H9 (cell line): ENCODE measurements around the gene CREB3L2. TPM values are rescaled to one million over a fixed set of nuclear protein-coding genes. Genes with fewer than 3 reads are reported as not detected.

Experiments
- DNase-seq: peaks from one replicate; pipeline ENCODE4 v3.0.0-alpha.2; 2017
- H2AFZ ChIP-seq: one replicate; pipeline ENCODE4 v1.6.1; 2013; ENCODE audit warnings: mild to moderate bottlenecking, low read length, control low read depth, moderate library complexity
- H2AK5ac ChIP-seq: 2 replicates; pipeline ENCODE4 v1.6.1; 2013; ENCODE audit warnings: low read length, control low read depth, mixed read lengths; ENCODE audit not compliant: insufficient read length
- H2BK120ac ChIP-seq: one replicate; pipeline ENCODE4 v1.6.1; 2013; ENCODE audit warnings: low read depth, mild to moderate bottlenecking, low read length, control low read depth, inconsistent platforms; ENCODE audit not compliant: poor library complexity, severe bottlenecking
- H2BK12ac ChIP-seq: 2 replicates; pipeline ENCODE4 v1.6.1; 2013; ENCODE audit warnings: low read length, control low read depth, mixed read lengths, low read depth; ENCODE audit not compliant: insufficient read length
- H2BK15ac ChIP-seq: 2 replicates; pipeline ENCODE4 v1.6.1; 2013; ENCODE audit warnings: low read depth, low read length, control low read depth
- H2BK20ac ChIP-seq: one replicate; pipeline ENCODE4 v1.6.1; 2013; ENCODE audit warnings: low read depth, mild to moderate bottlenecking, low read length, control low read depth, inconsistent platforms; ENCODE audit not compliant: poor library complexity, severe bottlenecking
- H2BK5ac ChIP-seq: 2 replicates; pipeline ENCODE4 v1.6.1; 2013; ENCODE audit warnings: low read length, control low read depth, mixed read lengths; ENCODE audit not compliant: insufficient read length
- H3K14ac ChIP-seq: 2 replicates; pipeline ENCODE4 v1.6.1; 2013; ENCODE audit warnings: low read length, control low read depth; ENCODE audit not compliant: insufficient read depth
- H3K18ac ChIP-seq: 2 replicates; pipeline ENCODE4 v1.6.1; 2013; ENCODE audit warnings: low read depth, mild to moderate bottlenecking, mixed read lengths, low read length, control low read depth; ENCODE audit not compliant: insufficient read length
- H3K23ac ChIP-seq: 2 replicates; pipeline ENCODE4 v1.6.1; 2013; ENCODE audit warnings: low read length, control low read depth, mixed read lengths, low read depth; ENCODE audit not compliant: insufficient read length
- H3K23me2 ChIP-seq: 2 replicates; pipeline ENCODE4 v1.6.1; 2013; ENCODE audit warnings: low read depth, mild to moderate bottlenecking, mixed read lengths, low read length, control low read depth; ENCODE audit not compliant: insufficient read length, poor library complexity, severe bottlenecking
- H3K27ac ChIP-seq: 2 replicates; pipeline ENCODE4 v1.5.1; 2013; ENCODE audit warnings: low read length, control low read depth, mixed read lengths, low read depth; ENCODE audit not compliant: insufficient read length
- H3K27me3 ChIP-seq: 2 replicates; pipeline ENCODE4 v1.6.1; 2013; ENCODE audit warnings: low read length, control low read depth, inconsistent platforms; ENCODE audit not compliant: insufficient read depth
- H3K4ac ChIP-seq: 2 replicates; pipeline ENCODE4 v1.6.1; 2013; ENCODE audit warnings: low read depth, mild to moderate bottlenecking, control low read depth, inconsistent platforms, low read length, moderate library complexity
- H3K4me1 ChIP-seq: 2 replicates; pipeline ENCODE4 v1.6.1; 2013; ENCODE audit warnings: low read length, control low read depth, inconsistent platforms; ENCODE audit not compliant: insufficient read depth
- H3K4me2 ChIP-seq: 2 replicates; pipeline ENCODE4 v1.6.1; 2013; ENCODE audit warnings: low read length, control low read depth, mixed read lengths; ENCODE audit not compliant: insufficient read length, insufficient read depth
- H3K56ac ChIP-seq: 2 replicates; pipeline ENCODE4 v1.6.1; 2013; ENCODE audit warnings: low read depth, mild to moderate bottlenecking, mixed read lengths, low read length, control low read depth; ENCODE audit not compliant: insufficient read length
- H3K79me1 ChIP-seq: 2 replicates; pipeline ENCODE4 v1.6.1; 2013; ENCODE audit warnings: low read depth, mild to moderate bottlenecking, moderate library complexity, low read length, control low read depth, inconsistent platforms; ENCODE audit not compliant: insufficient read depth, poor library complexity, severe bottlenecking
- H3K79me2 ChIP-seq: 2 replicates; pipeline ENCODE4 v1.6.1; 2013; ENCODE audit warnings: low read length, control low read depth, inconsistent platforms; ENCODE audit not compliant: insufficient read depth
- H3K9ac ChIP-seq: 2 replicates; pipeline ENCODE4 v1.6.1; 2013; ENCODE audit warnings: low read length, control low read depth, mixed read lengths; ENCODE audit not compliant: insufficient read length; ENCODE audit errors: extremely low read depth
- H3K9me3 ChIP-seq: one replicate; pipeline ENCODE4 v1.6.1; 2013; ENCODE audit warnings: low read depth, low read length, inconsistent platforms; ENCODE audit not compliant: control insufficient read depth
- H3T11ph ChIP-seq: one replicate; pipeline ENCODE4 v1.6.1; 2013; ENCODE audit warnings: mild to moderate bottlenecking, low read length, control low read depth, inconsistent platforms
- H4K20me1 ChIP-seq: one replicate; pipeline ENCODE4 v1.6.1; 2013; ENCODE audit not compliant: control insufficient read depth, insufficient read length, insufficient read depth
- H4K5ac ChIP-seq: 2 replicates; pipeline ENCODE4 v1.6.1; 2013; ENCODE audit warnings: low read depth, mild to moderate bottlenecking, mixed read lengths, low read length, control low read depth; ENCODE audit not compliant: insufficient read length
- H4K8ac ChIP-seq: replicated peaks from 2 replicates; pipeline ENCODE4 v1.6.1; 2013; ENCODE audit warnings: low read length, control low read depth, mixed read lengths, low read depth; ENCODE audit not compliant: insufficient read length
- H4K91ac ChIP-seq: 2 replicates; pipeline ENCODE4 v1.6.1; 2013; ENCODE audit warnings: low read depth, mild to moderate bottlenecking, moderate library complexity, mixed read lengths, low read length, control low read depth; ENCODE audit not compliant: insufficient read length
- H3K27ac Mint-ChIP-seq, 3 experiments: 2 replicates in 2 of 3; 3 replicates in 1 of 3; pipeline ENCODE4 v1.8.0; 2020 to 2021; ENCODE audit warnings: mixed read lengths in 3 of 3, mild to moderate bottlenecking in 1 of 3, moderate library complexity in 1 of 3
- H3K27me3 Mint-ChIP-seq: 2 replicates; pipeline ENCODE4 v1.8.0; 2021; ENCODE audit warnings: low read depth, mild to moderate bottlenecking, moderate library complexity, mixed read lengths
- H3K36me3 Mint-ChIP-seq, 3 experiments: 2 replicates in 2 of 3; 3 replicates in 1 of 3; pipeline ENCODE4 v1.8.0; 2020 to 2021; ENCODE audit warnings: low read depth in 3 of 3, mixed read lengths in 3 of 3; ENCODE audit not compliant: insufficient read depth in 1 of 3
- H3K4me1 Mint-ChIP-seq, 2 experiments: 2 replicates each; pipeline ENCODE4 v1.8.0; 2020; ENCODE audit warnings: mixed read lengths in 2 of 2
- H3K4me3 Mint-ChIP-seq, 2 experiments: 2 replicates in 1 of 2; 3 replicates in 1 of 2; pipeline ENCODE4 v1.8.0; 2020 to 2021; ENCODE audit warnings: mild to moderate bottlenecking in 2 of 2, mixed read lengths in 2 of 2, moderate library complexity in 1 of 2
- H3K9me3 Mint-ChIP-seq, 2 experiments: 2 replicates in 1 of 2; 3 replicates in 1 of 2; pipeline ENCODE4 v1.8.0; 2020; ENCODE audit warnings: mild to moderate bottlenecking in 2 of 2, mixed read lengths in 2 of 2, moderate library complexity in 1 of 2
- CTCF ChIP-seq: fragments of 200-600 bp; sonication (generic); conservative IDR thresholded peaks from 3 replicates; pipeline ENCODE4 v1.8.0; 2021; ENCODE audit warnings: antibody characterized with exemption, mild to moderate bottlenecking
- WGBS: extraction: QIAGEN DNeasy Blood & Tissue Kit; methylation state at CpG from one replicate; pipeline ENCODE4 v1.1.7; 2013; ENCODE audit warnings: missing lambda C conversion rate, low lambda C conversion rate, mixed read lengths; ENCODE audit not compliant: insufficient read length; ENCODE audit errors: extremely low coverage; 5-methylcytosine and 5-hydroxymethylcytosine counted together
- total RNA-seq: library from RNA; stranded (reverse); gene quantifications from 2 replicates; pipeline ENCODE4 v1.2.1, GENCODE V29; 2021

CREB3L2 gene
- total RNA-seq, 1 experiment from 2014 or later: 60.7 TPM

- Histone ChIP-seq H2BK5ac (no peak overlapping the region), H2BK120ac (no peak overlapping the region), H3K14ac (no peak overlapping the region), H4K8ac (no peak overlapping the region), H3T11ph (no peak overlapping the region), H3K27ac (no peak overlapping the region), H3K4me2 (no peak overlapping the region), H3K9ac (no peak overlapping the region), H2BK15ac (no peak overlapping the region), H4K91ac (no peak overlapping the region), H3K23me2 (no peaks in the 10 kb centered on the region), H4K5ac (peak overlapping the region; percentile 36), H3K27me3 (no peaks in the 10 kb centered on the region), H2AK5ac (no peak overlapping the region), H3K56ac (no peak overlapping the region), H2BK20ac (no peak overlapping the region), H3K9me3 (no peaks in the 10 kb centered on the region), H2BK12ac (no peak overlapping the region), H3K23ac (no peak overlapping the region), H3K4ac (no peak overlapping the region), H3K18ac (no peak overlapping the region), H3K79me2 (peaks cover 2% of the 10 kb centered on the region; the same call in 1 of the 2 replicates), H4K20me1 (no peaks in the 10 kb centered on the region), H3K79me1 (peaks cover 10% of the 10 kb centered on the region), H3K4me1 (no peaks in the 10 kb centered on the region; the same call in 1 of the 2 replicates), H2AFZ (no peak overlapping the region)
- DNase-seq: no peak
- Mint-ChIP-seq H3K4me1 (peaks cover 22 to 29% of the 10 kb centered on the region in 2 experiments; a peak in 3 of 4 replicates), H3K27ac (no peak overlapping the region), H3K36me3 (peaks cover 4 to 12% (median 8%) of the 10 kb centered on the region in 3 experiments; a peak in 6 of 7 replicates), H3K9me3 (no peaks in the 10 kb centered on the region), H3K4me3 (no peak overlapping the region), H3K27me3 (no peaks in the 10 kb centered on the region)
- no peak for TF ChIP-seq CTCF
- WGBS: no CpG with 5 or more reads among the region's 2 CpGs
These were observed 27.1 kb downstream of the CREB3L2 start for GRCh38 chr7:137974766-137975165.
